ENCODE measurements around the gene GPR4. TPM values are rescaled to one million over a fixed set of nuclear protein-coding genes. Genes with fewer than 3 reads are reported as not detected.

Gene GPR4
- total and polyA plus RNA-seq, 8 donors: 2.4 to 9.5 (median 4.4) TPM

DNA sequence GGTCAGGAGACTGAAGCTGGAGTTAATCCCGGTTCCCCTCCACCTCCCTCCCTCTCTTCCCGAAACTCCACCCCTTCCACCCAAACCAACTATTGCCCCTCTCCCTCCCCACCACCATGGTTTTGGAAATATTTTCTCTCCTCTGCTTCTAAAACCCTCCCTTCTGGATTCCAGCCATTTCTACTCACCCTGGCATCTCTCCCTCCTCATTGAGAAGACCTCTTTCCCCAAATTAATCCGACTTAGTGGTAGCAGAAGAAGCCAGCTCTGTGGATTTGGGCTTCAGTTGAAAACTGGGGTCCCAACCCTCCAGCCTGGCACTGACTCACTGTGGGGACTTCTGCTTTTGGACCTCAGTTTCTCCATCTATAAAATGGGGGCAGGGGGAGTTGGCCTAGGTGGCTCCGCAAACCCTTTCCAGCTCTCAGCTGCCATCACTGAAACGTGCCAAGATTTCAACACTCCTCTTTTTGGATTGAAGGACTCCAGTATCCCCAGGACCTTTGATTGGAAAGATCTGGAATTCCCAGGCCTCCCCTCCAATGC is 1.6 kb downstream of the GPR4 start:
- no peak for DNase-seq
- Histone ChIP-seq H3K27ac (peak overlapping the region; percentile 15 to 53), H3K27me3 (peaks cover 54 to 91% of the 10 kb centered on the region in 2 donors), H3K4me1 (peaks cover 0 to 51% of the 10 kb centered on the region in 2 donors), H3K9me3 (no peaks in the 10 kb centered on the region), H3K4me3 (peak overlapping the region in 1 of 2 donors; percentile 48), H3K36me3 (no peaks in the 10 kb centered on the region)
- TF ChIP-seq, protein P1, sequence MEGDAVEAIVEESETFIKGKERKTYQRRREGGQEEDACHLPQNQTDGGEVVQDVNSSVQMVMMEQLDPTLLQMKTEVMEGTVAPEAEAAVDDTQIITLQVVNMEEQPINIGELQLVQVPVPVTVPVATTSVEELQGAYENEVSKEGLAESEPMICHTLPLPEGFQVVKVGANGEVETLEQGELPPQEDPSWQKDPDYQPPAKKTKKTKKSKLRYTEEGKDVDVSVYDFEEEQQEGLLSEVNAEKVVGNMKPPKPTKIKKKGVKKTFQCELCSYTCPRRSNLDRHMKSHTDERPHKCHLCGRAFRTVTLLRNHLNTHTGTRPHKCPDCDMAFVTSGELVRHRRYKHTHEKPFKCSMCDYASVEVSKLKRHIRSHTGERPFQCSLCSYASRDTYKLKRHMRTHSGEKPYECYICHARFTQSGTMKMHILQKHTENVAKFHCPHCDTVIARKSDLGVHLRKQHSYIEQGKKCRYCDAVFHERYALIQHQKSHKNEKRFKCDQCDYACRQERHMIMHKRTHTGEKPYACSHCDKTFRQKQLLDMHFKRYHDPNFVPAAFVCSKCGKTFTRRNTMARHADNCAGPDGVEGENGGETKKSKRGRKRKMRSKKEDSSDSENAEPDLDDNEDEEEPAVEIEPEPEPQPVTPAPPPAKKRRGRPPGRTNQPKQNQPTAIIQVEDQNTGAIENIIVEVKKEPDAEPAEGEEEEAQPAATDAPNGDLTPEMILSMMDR (IDR thresholded peaks at IDR 0.05): no peak
- intact Hi-C loops (cut with DNase I): no loop called here
- ATAC-seq: no peak

- intact Hi-C loops (cut with DNase I): no loop called here
- Histone ChIP-seq H3K4me3 (peak overlapping the region in 1 of 2 donors; percentile 48), H3K27me3 (peaks cover 54 to 100% of the 10 kb centered on the region in 2 donors), H3K36me3 (no peaks in the 10 kb centered on the region), H3K4me1 (peaks cover 0 to 51% of the 10 kb centered on the region in 2 donors), H3K9me3 (no peaks in the 10 kb centered on the region), H3K27ac (peak overlapping the region; percentile 53 to 65)
- DNase-seq (no peak), ATAC-seq (no peak)
- TF ChIP-seq, protein P1 (IDR thresholded peaks at IDR 0.05): no peak
Observed at GRCh38 chr19:45599286-45599685, 2.7 kb downstream of the GPR4 start.

DNA sequence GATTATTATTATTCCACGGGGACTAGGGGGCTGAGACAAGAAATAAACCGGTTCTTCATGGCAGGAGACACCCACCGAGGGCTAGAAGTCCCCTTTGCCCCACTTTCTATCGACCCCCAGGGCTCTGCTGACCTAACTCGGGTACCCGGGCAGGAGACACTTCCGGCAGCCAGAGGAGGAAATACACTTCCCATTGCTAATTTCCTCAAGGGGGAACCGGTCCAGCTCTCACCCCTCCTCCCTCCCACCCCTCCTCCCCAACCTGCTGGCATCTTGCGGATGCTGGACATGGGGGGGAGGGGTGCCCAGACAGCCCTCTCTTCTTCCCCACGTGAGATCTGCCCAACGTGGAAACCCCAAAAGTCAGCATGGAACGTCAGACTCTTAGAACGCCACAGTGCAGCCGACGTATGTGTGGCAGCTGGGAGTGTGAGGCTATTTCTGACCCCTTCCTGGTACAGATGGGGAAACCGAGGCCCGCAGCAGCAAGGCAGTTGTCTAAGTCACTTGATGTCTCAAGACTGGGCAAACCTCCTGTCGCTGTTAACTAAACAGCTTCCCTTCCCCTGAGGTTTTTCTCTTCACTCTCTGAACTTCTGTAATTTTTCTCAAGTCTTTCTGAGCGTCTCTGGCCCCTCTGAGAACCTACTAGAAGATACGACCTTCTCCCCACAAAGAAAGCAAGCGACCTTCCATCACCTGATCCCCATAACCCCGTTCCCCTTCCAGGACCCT is 3.6 kb downstream of the GPR4 start:
- H3K27me3 ChIP-seq: peaks cover 54 to 93% of the 10 kb centered on the region in 2 donors
- no peaks in the 10 kb centered on the region for H3K9me3 ChIP-seq
- no peak for DNase-seq
- peak overlapping the region; percentile 53 to 65 for H3K27ac ChIP-seq
- TF ChIP-seq, protein P1 (IDR thresholded peaks at IDR 0.05): no peak
- H3K36me3 ChIP-seq: no peaks in the 10 kb centered on the region
- intact Hi-C loops (cut with DNase I): no loop called here
- H3K4me1 ChIP-seq: peaks cover 0 to 55% of the 10 kb centered on the region in 2 donors
- ATAC-seq: no peak
- H3K4me3 ChIP-seq: peak overlapping the region in 1 of 2 donors; percentile 48

GRCh38 chr19:45597425-45598111 is 4.4 kb downstream of the GPR4 start:
- ATAC-seq: no peak
- Histone ChIP-seq H3K4me3 (peak overlapping the region in 1 of 2 donors; percentile 48), H3K27ac (peak overlapping the region; percentile 53 to 65)

More at GRCh38 chr19:45597425-45598111, 4.4 kb downstream of the GPR4 start:
- H3K4me1 ChIP-seq: peaks cover 0 to 62% of the 10 kb centered on the region in 2 donors
- no peak for DNase-seq
- H3K9me3 ChIP-seq: no peaks in the 10 kb centered on the region
- H3K27me3 ChIP-seq: peaks cover 45 to 93% of the 10 kb centered on the region in 2 donors
- H3K36me3 ChIP-seq: no peaks in the 10 kb centered on the region
- intact Hi-C loops (cut with DNase I): no loop called here
- TF ChIP-seq, protein P1 (IDR thresholded peaks at IDR 0.05): no peak

Measured in left lung (tissue), 10 donors.